Measurements from ENCODE around the gene RNASE1.
"Not testable (repeated sequence)": the region's sequence is repeated elsewhere in the genome, so short reads cannot be mapped to it uniquely, and the experiment has no call there.

Gene RNASE1

DNA sequence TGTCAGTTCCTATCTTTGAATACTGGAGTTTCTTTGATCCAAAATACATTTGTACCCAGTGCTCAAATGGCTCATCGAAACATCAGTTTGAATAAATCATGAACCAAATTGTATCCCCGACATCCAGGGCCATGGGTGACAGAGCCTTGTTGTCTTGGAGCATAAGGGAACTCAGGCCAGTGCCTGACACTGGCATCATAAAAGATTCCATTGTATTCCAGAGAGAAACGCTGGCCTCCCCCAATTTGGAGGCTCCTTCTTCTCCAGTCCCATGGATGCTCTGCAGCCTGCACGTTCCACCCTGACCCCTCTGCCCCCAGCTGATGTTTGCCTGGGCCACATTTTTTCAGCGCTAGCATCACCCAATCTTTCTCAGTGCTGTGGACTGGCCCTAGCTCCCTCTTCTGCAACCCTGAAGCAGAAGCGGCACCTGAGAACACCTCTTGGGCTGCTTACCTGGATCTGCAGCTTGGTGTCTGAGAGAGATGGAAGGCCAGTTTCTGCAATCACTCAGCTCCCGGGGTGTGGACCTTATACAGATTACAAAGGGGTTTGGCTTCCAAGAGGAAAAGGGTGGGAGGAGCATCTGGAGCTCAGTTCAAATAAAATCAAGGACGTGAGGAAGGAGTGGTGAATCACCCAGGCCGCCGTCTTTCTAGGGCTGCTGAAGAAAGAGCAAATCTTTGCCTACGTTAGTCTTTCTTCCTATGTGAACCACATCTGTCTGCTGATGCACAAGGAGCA lies at the start of gene RNASE1:
Gene RNASE1 (minus strand): TSS at position 504 of the 744 bp plus-strand sequence. CDS start 776 bp downstream, outside the sequence.
- no peak for DNase-seq

DNA sequence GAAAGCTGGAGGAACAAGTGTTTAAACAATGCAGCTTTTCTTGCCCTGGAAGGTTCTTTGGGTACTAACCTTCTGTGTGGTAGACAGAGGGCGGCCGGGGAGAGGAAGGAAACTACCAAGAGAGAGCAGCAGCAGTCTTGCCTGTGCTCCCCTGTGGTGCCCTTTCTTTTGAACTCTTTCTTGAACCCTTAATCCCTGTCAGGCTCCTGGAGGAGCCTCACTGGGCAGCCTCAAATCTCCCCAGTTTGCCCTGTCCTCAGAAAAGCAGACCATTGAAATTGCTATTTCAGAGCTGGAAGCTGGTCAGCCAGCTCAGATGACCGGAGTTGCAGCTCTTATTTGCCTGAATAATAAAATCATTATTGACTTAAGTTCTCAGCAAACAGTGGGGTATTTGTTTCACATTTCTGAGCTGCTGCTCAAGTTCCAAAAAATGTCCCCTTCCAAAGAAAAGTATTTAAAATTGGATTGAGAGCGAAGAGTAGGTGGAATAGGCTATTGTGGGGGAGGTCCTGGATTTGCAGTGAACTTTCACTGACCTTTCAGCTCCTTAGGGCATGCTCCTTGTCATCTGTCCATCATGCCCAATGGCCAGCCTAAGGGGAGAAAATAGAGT lies 46.4 kb upstream of the RNASE1 start:
- DNase-seq = no peak

- DNase-seq = no peak
Measured at GRCh38 chr14:20848316-20848954, 45.8 kb upstream of the RNASE1 start.

GRCh38 chr14:20846560-20846959 lies 43.9 kb upstream of the RNASE1 start:
- DNase-seq = no peak

DNA sequence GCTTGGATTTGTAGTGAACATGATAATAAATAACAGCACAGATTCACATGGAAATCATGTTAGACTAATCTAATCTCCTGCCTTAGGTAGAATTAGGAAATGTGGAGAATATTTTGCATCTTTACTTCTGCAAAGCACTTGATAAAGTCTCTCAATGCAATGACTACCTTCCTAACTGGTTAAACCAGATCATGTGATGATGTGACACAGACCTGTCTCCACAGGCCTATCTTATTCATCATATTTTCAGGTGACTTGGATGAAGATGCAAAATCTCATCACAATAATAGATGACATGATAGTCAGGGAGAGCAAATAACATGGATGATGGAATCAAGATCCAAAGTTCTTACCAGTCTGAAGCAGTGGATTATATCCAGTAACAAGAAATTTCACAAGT lies 38.5 kb upstream of the RNASE1 start:
- DNase-seq = no peak

DNA sequence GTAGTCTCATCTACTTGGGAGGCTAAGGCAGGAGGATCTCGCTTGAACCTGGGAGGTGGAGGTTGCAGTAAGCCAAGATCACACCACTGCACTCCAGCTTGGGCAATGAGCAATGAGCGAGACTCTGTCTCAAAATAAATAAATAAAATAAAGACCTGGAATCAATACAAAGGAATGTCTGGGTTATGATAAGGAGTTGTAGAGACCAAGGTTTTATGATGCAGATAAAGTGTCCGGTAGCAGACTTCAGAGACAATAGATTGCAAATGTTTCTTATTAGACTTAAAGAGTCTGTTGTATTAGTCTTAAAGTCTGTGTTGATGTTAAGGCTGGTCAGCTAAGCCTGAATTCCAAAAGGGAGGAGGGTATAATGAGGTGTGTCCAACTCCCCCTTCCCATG lies 35.2 kb upstream of the RNASE1 start:
- no peak for DNase-seq

GRCh38 chr14:20836668-20837338 lies 34.2 kb upstream of the RNASE1 start:
- no peak for DNase-seq

- DNase-seq = no peak
Measured at GRCh38 chr14:20834899-20835298, 32.3 kb upstream of the RNASE1 start.

GRCh38 chr14:20830831-20831230 lies 28.2 kb upstream of the RNASE1 start:
- no peak for DNase-seq

DNA sequence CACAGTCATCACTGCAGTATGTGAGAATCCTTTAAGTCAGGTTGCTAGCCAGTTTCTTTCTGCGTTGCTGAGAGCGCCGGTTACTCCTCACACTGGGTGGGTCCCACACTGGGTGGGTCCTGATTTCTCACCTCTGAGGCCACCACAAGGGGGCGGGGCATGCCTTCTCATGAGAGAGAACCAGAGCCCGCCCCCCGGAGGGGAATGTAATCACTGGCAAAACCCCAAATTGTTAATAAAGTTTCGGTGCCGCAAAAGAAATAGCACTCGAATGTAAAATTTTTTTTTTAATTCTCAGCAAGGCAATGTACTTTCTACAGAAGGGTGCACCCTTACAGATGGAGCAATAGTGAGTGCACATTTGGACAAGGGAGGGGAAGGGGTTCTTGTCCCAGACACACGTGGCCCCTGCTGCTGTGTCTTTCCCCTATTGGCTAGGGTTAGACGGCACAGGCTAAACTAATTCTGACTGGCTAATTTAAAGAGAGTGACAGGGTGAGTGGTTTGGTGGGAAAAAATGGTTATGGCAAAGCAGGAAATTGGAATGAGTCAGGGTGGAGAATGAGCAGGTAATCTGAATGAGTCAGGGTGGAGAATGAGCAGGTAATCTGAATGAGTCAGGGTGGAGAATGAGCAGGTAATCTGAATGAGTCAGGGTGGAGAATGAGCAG lies 25.5 kb upstream of the RNASE1 start:
- DNase-seq = not testable (repeated sequence)

- no peak for DNase-seq
Measured at GRCh38 chr14:20827326-20827725, 24.7 kb upstream of the RNASE1 start.

DNA sequence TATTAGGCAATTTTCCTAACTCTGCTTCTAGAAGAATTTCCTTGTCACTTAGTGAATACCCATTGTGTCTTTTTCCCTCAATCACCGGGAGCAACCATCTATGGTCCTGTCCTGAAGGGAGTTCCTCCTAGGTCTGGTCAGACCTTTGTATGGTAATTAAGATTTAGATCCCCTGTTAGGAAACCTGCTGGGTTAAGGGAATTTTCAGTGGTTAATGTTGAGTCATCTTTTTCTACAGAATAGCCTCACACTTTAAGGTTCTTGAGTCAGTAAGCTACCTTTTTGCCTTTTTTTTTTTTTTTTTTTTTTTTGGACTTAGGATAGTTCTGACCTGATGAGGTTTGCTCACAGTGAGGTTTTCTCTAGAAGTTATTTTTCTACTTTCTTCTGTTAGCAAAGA lies 24.0 kb upstream of the RNASE1 start:
- DNase-seq = not testable (repeated sequence)

DNA sequence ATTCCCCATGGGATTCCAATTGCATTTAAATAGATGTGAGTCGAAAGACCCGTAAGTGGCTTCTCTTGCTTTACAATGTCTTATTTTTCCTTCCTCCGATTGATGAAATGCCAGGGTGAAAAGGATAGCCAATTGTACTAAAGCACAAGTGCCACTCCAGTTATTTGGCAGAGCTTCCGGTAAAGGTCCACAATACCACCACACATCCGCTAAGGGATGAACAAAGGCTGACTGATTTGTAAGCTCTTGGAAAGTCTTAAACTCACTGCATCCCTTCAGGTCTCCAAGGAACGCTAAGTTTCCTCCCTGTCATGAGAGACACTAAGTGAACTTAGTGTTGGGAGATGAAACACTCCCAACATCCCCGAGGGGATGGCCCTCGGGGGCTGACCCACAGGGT lies 21.2 kb upstream of the RNASE1 start:
- DNase-seq = no peak

- not testable (repeated sequence) for DNase-seq
Measured at GRCh38 chr14:20821521-20822108, 19.0 kb upstream of the RNASE1 start.

DNA sequence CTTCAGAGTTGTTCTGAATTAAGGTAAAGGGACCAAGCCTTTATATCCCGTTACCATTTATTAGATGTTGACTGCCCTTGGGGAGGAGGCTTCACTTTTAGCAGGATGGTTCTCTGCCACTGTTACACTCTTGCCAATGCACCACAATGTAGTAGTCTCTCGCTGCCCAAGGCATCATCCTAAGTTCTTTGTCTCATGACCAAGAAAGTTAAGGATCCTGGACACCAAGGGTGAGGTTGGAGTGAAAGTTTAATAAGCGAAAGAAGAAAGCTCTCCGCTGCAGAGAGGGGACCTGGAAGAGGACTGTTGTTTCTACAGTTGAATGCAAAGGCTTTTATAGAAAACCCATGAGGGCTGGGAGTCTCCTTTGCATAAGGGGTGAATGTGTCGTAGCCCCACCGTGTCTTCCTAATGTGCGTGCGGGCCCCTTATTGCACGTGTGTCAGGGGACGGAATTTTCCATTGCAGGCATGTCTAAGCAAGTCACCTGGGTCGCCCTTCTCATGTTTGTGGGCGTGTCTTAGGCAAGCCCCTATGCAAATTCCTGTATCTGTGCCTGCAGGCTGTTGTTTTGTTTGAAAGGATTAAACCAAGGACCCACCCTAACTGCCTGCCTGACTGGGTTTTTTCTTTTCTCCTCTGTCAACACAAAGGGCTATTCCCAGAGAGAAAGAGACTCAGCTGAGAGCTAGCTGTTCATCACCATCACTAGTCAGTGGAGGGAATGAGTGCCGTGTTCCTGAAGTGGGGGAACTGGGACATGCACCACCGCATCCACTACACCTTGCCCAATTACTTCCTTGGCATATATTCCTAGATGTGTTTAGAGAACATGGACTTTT lies 17.6 kb upstream of the RNASE1 start:
- no peak for DNase-seq

DNA sequence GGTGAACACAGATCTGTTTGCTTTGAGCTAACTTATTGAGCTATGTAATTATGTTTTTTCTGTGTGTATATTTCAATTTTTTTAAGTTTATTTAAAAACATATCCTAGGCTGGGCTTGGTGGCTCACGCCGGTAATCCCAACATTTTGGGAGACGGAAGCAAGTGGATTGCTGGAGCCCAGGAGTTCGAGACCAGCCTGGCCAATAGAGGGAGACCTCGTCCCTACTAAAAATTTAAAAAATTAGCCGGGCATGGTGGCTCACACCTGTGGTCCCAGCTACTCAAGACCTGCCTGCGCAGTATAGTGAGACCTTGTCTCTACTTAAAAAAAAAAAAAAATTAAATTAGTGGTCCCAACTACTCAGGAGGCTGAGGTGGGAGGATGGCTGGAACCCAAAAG lies 16.2 kb upstream of the RNASE1 start:
- DNase-seq = no peak

DNA sequence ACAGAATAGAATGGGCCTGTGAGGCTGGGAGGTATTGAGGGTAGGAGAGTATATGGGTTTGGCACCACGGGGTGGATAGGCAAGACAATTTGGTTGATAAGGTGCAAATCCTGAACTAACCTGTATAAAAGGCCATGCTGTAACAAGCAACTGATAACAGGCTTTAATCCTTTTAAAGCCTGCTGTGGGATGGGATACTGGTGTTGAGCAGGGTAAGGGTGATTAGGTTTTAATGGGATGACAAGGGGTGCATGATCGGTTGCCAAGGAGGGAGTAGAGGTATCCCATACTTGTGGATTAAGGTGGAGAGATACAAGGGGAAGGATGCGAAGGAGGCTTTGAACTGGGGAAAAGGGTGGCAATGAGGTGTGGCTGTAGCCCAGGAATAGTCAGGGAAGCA lies 13.3 kb upstream of the RNASE1 start:
- not testable (repeated sequence) for DNase-seq

DNA sequence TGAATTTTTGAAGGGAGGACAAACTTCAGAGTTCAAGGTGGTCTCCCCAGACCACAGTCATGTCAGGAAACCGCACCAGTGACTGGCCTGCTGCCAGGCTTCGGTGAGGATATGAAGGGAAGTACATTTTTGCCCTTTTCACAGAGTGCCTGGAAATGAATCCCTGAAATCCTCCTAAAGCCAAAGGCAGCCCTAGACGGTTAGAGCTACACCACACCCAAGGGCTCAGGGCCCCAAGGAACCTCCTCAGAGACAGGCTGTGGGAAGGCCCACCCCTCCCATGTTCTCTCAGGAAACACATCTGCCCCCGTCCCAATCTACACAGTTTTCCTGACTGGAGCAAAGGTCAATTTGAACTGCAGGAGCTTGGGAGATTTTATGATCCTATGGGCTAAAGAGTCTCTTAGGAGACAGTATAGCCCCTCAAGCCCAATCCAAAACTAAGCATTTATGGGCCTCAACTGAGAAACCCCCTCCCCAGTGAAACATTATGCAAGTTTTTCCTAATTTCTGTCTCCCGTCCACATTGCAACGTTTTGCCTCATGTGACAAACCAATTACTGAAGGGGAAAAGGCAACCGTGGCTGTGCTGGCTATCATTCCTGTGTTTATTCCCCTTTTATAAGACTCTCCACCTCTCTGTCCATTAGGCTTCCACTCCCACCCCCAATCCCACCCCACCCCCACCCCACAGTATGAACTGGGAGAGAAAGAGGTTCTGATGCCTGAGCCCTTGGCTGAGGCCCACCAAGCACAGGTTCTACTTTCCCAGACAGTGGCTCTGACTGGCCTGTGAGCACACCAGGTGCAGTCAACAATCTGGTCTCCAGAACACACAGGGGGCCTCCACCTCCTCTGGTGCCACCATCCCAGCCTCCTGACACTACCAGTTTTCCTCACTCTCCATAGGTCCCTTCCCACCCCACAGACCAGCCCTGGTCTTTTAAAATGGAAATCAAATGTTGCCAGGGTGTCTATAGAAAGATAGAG lies 9.6 kb upstream of the RNASE1 start:
- DNase-seq = no peak

DNA sequence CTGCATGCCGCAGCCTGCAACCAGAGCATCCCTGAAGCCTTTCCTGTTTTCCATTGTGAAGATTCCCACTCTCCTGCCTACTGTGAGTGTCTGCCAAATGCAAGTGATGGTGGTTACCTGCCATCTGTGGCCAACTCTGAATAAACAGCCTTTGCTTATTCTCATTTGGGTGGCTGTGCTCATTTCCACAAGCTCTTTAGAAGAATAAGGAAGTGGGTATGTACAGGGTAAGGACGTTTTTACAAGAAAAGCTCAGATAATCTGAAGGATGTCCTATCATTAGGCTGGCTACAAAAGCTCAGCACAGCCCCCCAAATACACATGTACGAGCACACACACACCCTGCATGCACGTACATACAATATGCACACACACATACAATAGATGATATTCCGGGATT lies 7.3 kb upstream of the RNASE1 start:
- DNase-seq = no peak

GRCh38 chr14:20808162-20808483 lies 5.5 kb upstream of the RNASE1 start:
- DNase-seq = no peak

Data from NCI-H2081 treated with DMSO at 0.1 percent for 48 hours (cell line).